Measurements from ENCODE around the gene COL13A1. TPM values are rescaled to one million over a fixed set of nuclear protein-coding genes. Genes with fewer than 3 reads are reported as not detected.

The COL13A1 gene
- total and polyA plus RNA-seq, 2 experiments from 2014 or later: 5.2 to 8.6 TPM

- no peak overlapping the region for H3K4me3 ChIP-seq
- no peaks in the 10 kb centered on the region for H3F3A ChIP-seq (replicated peaks; ENCODE audit: low read depth)
- H3K79me2 ChIP-seq (replicated peaks; ENCODE audit: insufficient read depth): no peaks in the 10 kb centered on the region
- Mint-ChIP-seq H3K4me1 (peaks cover 74% of the 10 kb centered on the region), H3K27ac (no peak overlapping the region; the same call in 1 of the 2 replicates), H3K27me3 (ENCODE audit: insufficient read depth, low read depth, poor library complexity) (peaks cover 11% of the 10 kb centered on the region), H3K36me3 (ENCODE audit: low read depth) (no peaks in the 10 kb centered on the region; the same call in 2 of the 3 replicates), H3K4me3 (no peak overlapping the region; the same call in 2 of the 3 replicates), H3K9me3 (no peaks in the 10 kb centered on the region)
- H3K4me1 ChIP-seq (ENCODE audit: insufficient read depth): peaks cover 60% of the 10 kb centered on the region
- H3K27me3 ChIP-seq (ENCODE audit: insufficient read depth): no peaks in the 10 kb centered on the region
- no peak for DNase-seq (ENCODE audit: low spot score)
- peak overlapping the region; percentile 70 for H3K4me2 ChIP-seq
- no peaks in the 10 kb centered on the region for H3K9me2 ChIP-seq (ENCODE audit: insufficient read depth)
- no peak for ATAC-seq
- H3K36me3 ChIP-seq (ENCODE audit: insufficient read depth): no peaks in the 10 kb centered on the region
- no peak for TF ChIP-seq REST (IDR thresholded peaks at IDR 0.05; ENCODE audit: unreplicated experiment)
- no peak for TF ChIP-seq ZNF462 (CRISPR knock-in tag; IDR thresholded peaks at IDR 0.05)
- TF ChIP-seq EZH2phosphoT487 (IDR thresholded peaks at IDR 0.05; ENCODE audit: unreplicated experiment): no peak
- no peak for TF ChIP-seq EZH2 (IDR thresholded peaks at IDR 0.05; ENCODE audit: low read depth, unreplicated experiment)
- no peak for TF ChIP-seq NANOG (IDR thresholded peaks at IDR 0.05; ENCODE audit: borderline replicate concordance)
- no peak for TF ChIP-seq ZNF114 (CRISPR knock-in tag; IDR thresholded peaks at IDR 0.05)
- TF ChIP-seq CREB1 (CRISPR knock-in tag; IDR thresholded peaks at IDR 0.05; ENCODE audit: low read depth): no peak
- TF ChIP-seq ZNF331 (CRISPR knock-in tag; IDR thresholded peaks at IDR 0.05; ENCODE audit: low read depth): no peak
- no peak for TF ChIP-seq CTCF (conservative IDR thresholded peaks at IDR 0.05; ENCODE audit: low read depth in 2 of 2)
- TF ChIP-seq ETS1 (IDR thresholded peaks at IDR 0.05): no peak
- no peak for TF ChIP-seq STAT1 (IDR thresholded peaks at IDR 0.05; ENCODE audit: unreplicated experiment)
- TF ChIP-seq POLR2AphosphoS5 (IDR thresholded peaks at IDR 0.05; ENCODE audit: low read depth): no peak
- no peak for TF ChIP-seq JUNB (IDR thresholded peaks at IDR 0.05; ENCODE audit: unreplicated experiment)
- H3K27ac ChIP-seq (ENCODE audit: low read depth): no peak overlapping the region
- H2AFZ ChIP-seq: 0 out of 2 replicates have a peak overlapping the region, but pooled peaks have one; percentile 23
- H4K20me1 ChIP-seq (replicated peaks; ENCODE audit: insufficient read depth): no peaks in the 10 kb centered on the region
Observed at GRCh38 chr10:69845574-69846292, 44.0 kb downstream of the COL13A1 start.
